GM19238 (cell line): ENCODE results near the gene CCDC107.
A peak's percentile ranks its signal among the peaks of the same experiment; 100 is the strongest.
"Not testable (repeated sequence)": the region's sequence is repeated elsewhere in the genome, so short reads cannot be mapped to it uniquely, and the experiment has no call there.

Source experiments
- DNase-seq: peaks from one replicate; pipeline ENCODE4 v3.0.0; 2011; ENCODE audit warnings: low spot score; ENCODE audit not compliant: insufficient read length

Gene CCDC107, protein sequence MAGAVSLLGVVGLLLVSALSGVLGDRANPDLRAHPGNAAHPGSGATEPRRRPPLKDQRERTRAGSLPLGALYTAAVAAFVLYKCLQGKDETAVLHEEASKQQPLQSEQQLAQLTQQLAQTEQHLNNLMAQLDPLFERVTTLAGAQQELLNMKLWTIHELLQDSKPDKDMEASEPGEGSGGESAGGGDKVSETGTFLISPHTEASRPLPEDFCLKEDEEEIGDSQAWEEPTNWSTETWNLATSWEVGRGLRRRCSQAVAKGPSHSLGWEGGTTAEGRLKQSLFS

DNA sequence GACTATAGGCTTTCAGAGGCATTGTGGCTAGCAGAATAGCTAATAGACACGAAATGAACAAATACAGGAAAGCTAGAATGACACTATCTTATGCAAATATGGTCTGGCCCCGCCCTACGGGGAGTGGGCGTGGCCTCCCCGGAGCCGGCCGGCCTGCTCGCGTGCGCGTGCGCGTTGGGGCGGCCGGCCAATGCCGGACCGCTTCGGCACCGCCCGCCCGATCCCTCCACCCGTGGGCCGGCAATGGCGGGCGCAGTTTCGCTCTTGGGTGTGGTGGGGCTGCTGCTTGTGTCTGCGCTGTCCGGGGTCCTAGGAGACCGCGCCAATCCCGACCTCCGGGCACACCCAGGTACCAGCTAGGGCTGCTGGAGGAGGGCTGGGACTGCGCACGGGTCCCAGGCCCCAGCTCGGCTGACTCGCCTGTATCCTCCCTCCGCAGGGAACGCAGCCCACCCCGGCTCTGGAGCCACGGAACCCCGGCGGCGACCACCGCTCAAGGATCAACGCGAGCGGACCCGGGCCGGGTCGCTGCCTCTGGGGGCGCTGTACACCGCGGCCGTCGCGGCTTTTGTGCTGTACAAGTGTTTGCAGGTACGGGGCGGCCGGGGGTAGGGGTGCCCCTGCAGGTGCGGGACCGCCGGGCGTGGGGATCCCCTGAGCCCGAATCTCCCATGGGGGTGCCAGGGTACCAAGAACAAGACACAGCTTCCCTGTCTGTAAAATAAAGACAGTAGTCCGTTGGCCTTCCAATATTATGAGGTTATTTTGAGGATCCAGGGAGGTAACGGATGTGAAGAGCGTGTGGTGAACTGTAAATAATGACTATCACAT lies at the start of gene CCDC107:
Gene CCDC107 (plus strand): TSS at position 156 of the 831 bp plus-strand sequence. CDS start 88 bp downstream, at position 244.
- peak; percentile 86 for DNase-seq

DNA sequence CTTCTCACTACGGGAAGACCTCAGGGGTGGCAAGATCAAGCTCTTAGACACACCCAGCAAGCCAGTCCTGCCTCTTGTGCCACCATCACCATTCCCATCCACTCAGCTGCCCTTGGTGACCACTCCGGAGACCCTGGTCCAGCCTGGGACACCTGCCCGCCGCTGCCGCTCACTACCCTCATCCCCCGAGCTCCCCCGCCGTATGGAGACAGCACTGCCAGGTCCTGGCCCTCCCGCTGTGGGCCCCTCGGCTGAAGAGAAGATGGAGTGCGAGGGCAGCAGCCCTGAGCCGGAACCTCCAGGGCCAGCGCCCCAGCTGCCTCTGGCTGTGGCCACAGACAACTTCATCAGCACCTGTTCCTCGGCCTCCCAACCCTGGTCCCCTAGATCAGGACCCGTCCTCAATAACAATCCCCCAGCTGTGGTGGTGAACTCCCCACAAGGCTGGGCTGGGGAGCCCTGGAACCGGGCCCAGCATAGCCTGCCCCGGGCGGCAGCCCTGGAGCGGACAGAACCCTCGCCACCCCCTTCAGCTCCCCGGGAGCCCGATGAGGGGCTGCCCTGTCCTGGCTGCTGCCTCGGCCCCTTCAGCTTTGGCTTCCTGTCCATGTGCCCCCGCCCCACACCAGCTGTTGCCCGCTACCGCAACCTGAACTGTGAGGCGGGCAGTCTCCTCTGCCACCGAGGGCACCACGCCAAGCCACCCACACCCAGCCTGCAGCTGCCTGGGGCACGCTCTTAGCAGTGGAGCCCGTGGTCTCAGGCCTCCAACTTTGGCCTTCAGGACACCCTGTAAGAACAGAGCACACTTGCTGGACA lies 48.9 kb upstream of the CCDC107 start:
- no peak for DNase-seq

GRCh38 chr9:35609820-35610163 lies 48.3 kb upstream of the CCDC107 start:
- DNase-seq, result no peak

DNA sequence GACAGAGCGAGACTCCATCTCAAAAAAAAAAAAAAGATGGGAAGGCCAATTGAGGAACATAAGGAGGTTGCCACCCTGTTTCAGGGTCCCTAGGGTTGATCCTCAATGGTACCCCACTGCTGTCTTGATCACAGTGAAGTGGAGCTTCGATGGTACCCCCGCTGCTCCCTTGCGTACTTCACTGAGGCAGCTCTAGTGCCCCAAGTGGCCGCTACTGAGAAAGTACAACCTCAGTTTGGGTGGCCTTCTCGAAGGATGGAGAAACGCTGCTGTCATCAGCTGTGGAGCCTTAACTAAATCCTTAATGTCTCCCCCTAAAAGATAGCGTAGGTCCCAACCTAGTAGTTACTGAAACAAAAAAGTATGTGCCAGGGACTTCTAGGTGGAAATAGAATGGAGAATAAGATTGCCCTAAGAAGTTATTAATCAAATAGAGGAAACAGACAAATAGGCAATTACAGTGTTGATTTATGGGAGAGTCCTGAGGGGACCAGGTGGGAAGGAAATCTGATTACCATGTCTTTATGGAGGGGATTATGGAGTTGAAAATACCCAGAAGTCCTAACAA lies 46.8 kb upstream of the CCDC107 start:
- DNase-seq, result peak; percentile 56

DNA sequence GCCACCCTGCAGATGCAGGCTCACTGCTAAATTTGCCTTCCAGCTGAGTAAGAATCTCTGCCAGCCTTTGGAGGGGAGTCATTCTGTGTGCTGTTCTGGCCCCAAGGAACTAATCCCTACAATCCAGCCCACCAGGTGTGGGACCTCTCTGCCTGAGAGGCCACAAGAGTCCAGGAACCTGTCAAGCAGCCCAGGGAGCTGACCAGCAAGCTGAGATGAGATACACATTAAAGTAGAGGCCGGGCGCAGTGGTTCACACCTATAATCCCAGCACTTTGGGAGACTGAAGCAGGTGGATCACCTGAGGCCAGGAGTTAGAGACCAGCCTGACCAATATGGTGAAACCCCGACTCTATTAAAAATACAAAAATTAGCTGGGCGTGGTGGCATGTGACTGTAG lies 46.0 kb upstream of the CCDC107 start:
- not testable (repeated sequence) for DNase-seq

DNA sequence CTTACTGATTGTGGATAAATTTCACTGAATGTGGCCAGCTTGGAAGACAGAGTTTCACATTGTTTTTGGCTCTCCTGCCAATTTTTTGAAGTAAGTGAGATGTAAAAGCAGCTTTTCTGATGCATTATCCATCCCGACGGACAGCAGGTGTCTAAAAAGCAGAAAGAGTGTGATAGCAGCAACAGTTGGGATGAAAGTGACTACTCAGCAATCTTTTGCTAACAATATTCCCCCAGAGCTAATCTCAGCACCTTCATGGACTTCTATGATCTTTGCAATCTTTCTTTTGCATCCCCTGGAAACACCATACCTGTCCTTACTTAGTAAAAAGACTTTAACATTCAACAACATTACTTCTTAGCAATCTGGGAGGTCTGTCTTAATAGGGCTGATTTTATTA lies 45.2 kb upstream of the CCDC107 start:
- no peak for DNase-seq

DNA sequence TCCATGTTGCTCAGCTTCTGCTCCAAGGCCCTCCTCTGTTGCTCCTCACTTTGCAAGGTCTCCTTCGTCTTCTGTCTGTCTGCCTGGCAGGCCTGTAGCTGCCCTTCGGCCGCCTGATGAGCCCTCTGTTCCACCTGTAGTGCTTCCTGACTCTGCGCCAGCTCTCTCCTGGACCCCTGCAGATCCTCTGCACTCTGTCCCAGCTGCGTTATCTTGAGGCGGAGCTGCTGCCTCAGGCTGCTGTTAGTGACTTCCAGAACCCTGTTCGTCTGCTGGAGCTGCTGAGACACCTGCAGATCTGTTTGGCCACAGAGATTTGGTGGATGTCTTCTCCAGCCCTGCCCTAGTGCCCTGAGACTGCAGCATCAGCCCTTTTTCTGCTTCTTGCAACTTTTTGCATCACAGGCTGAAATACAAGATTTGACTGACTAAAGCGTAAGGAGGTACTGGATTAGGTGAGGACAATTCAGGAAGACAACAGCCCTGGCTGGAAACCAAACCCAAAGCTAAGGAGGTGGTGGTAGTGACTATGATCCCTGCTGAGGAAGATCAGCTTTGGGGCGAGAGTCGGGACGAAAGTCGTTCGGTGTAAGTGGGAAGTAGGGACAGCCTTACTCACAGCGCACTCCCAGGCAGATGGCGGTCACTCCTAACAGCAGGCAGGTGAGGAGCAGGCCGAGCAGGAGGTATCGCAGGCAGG lies 42.0 kb upstream of the CCDC107 start:
- DNase-seq, result no peak

DNA sequence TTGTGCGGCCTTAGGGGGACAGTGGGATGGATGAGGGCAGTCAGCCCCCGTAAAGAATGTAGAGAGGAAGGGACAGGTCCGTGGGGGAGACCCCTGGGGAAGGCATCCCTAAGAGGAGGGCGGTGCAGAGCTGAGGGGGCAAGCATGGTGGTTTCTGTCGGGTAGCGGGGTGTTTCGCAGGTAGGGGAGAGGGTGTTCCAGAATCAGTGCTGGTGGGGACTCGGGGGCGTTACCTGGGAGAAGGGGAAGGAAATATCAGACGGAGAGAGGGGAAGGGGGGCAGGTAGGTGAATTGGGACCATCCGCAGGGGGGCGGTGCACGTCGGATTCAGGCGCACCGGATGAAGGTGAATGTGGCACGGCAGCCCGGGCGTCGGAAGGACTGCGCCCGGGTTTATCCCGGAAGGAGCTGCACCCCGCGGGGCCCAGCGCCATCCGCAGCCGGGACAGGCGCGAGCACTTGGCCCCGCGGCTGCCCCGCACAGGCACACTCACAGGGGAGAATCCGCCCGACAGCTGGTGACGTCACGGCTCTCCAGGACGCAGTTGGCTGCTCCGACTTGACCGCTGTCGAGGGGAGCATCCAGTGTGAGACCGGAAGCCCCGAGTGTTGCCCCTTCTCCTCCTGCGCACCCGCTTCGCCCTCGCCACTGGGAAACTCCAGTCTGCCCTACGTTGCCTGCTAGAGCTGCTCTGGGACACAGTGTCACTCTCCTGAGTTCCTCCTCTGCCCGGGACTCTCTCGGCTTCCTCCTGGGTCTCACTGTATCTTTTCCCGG lies 41.2 kb upstream of the CCDC107 start:
- DNase-seq, result peak; percentile 70

GRCh38 chr9:35617548-35617947 lies 40.5 kb upstream of the CCDC107 start:
- no peak for DNase-seq

- DNase-seq, result no peak
Observed at GRCh38 chr9:35618325-35618727, 39.8 kb upstream of the CCDC107 start, which contains the start of gene CD72. TSS of gene CD72 (minus strand) at chr9:35618413. CDS start at chr9:35618303, 110 bp downstream.

- DNase-seq, result peak; percentile 47
Observed at GRCh38 chr9:35618854-35619799, 39.0 kb upstream of the CCDC107 start.

GRCh38 chr9:35619800-35620158 lies 38.3 kb upstream of the CCDC107 start:
- DNase-seq, result no peak

DNA sequence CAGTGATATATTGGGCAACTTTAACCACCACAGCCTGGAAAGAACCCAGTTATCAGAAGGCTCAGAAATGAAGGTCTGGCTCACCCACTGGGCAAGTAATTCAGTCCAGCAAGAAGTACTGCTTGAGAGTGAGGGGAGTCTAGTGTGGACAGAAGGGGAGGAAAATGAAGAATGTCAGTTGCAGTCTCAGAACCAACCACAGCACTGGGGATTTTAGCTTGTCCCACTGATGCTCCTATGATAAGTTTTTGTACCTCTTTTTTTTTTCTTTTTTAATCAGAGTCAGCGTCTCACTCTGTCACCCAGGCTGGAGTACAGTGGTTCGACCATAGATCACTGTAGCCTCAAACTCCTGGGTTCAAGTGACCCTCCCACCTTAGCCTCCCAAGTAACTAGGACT lies 30.5 kb upstream of the CCDC107 start:
- DNase-seq, result no peak

DNA sequence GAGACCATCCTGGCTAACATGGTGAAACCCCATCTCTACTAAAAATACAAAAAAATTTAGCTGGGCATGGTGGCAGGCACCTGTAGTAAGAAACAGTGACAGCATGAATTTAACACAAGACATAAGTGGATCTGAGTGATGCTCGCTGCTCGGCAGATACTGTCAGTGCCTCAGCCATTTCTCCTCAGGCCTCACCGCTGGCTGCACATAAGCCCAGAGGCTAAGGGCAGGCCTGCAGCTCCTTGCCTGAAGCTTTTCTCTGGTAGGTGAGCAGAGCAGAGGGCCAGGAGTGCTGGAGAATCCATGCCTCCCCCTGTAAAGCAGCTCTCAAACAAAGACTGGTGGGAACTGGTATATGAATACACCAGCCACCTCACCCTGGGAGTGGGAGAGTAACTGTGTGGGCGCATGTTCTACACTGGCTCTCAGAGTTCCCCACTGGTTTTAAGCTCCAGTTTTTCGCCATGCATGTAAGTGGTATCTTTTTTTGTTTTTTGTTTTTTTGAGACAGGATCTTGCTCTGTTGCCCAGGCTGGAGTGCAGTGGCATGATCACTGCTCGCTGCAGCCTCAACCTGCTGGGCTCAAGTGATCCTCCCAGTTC lies 29.6 kb upstream of the CCDC107 start:
- no peak for DNase-seq

DNA sequence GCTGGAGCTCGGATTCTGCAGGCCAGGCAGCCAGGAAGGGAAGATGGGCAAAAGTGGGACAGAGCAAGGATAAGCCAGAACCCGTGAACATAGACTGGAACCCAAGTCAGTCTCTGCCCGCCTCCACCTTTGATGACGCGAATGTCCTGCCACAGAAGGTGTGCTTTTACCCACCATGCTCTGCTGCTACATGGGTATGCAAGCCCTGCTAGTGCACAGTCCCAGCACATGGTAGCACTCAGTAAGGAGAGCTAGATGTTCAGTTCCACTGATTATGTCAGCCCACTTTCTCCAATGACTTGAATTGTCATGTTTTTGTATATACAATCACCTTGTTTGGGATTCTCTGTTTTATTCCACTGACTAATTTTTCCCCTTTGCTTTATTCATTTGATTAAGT lies 28.5 kb upstream of the CCDC107 start:
- DNase-seq, result no peak

GRCh38 chr9:35635730-35636129 lies 22.4 kb upstream of the CCDC107 start:
- DNase-seq, result no peak

GRCh38 chr9:35636135-35636876 lies 21.8 kb upstream of the CCDC107 start:
- no peak for DNase-seq

GRCh38 chr9:35636877-35637246 lies 21.2 kb upstream of the CCDC107 start:
- DNase-seq, result not testable (repeated sequence)
